ENCODE measurements around the gene SERPINI2.

DNA sequence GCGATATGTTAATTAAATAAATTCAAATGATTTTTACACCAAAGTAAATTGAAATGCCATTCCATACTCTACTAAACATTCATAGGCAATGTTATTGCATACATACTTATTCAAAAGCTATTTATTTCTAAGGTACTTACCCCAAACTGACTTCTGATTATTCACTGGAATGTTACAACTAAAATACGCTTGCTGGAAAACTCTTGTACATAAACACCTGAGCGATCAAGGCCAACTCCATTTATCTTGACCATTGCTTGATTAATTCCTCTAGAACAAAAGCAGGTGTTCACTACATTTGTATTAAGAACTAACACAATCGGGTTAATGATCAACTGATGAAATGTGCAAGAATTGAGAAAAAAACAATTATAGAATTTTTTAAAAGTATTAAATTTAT lies at the start of gene SERPINI2:
- TF ChIP-seq POLR2AphosphoS5 (IDR thresholded peaks at IDR 0.05; ENCODE audit: low read depth) (no peak), GABPA (IDR thresholded peaks at IDR 0.05; ENCODE audit: low read depth) (no peak), SPI1 (IDR thresholded peaks at IDR 0.05; ENCODE audit: borderline replicate concordance, low read depth) (no peak)
- TF ChIP-seq, protein P1, sequence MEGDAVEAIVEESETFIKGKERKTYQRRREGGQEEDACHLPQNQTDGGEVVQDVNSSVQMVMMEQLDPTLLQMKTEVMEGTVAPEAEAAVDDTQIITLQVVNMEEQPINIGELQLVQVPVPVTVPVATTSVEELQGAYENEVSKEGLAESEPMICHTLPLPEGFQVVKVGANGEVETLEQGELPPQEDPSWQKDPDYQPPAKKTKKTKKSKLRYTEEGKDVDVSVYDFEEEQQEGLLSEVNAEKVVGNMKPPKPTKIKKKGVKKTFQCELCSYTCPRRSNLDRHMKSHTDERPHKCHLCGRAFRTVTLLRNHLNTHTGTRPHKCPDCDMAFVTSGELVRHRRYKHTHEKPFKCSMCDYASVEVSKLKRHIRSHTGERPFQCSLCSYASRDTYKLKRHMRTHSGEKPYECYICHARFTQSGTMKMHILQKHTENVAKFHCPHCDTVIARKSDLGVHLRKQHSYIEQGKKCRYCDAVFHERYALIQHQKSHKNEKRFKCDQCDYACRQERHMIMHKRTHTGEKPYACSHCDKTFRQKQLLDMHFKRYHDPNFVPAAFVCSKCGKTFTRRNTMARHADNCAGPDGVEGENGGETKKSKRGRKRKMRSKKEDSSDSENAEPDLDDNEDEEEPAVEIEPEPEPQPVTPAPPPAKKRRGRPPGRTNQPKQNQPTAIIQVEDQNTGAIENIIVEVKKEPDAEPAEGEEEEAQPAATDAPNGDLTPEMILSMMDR (IDR thresholded peaks at IDR 0.05; ENCODE audit: insufficient read depth, low read length), result no peak
- TF ChIP-seq, protein P2, sequence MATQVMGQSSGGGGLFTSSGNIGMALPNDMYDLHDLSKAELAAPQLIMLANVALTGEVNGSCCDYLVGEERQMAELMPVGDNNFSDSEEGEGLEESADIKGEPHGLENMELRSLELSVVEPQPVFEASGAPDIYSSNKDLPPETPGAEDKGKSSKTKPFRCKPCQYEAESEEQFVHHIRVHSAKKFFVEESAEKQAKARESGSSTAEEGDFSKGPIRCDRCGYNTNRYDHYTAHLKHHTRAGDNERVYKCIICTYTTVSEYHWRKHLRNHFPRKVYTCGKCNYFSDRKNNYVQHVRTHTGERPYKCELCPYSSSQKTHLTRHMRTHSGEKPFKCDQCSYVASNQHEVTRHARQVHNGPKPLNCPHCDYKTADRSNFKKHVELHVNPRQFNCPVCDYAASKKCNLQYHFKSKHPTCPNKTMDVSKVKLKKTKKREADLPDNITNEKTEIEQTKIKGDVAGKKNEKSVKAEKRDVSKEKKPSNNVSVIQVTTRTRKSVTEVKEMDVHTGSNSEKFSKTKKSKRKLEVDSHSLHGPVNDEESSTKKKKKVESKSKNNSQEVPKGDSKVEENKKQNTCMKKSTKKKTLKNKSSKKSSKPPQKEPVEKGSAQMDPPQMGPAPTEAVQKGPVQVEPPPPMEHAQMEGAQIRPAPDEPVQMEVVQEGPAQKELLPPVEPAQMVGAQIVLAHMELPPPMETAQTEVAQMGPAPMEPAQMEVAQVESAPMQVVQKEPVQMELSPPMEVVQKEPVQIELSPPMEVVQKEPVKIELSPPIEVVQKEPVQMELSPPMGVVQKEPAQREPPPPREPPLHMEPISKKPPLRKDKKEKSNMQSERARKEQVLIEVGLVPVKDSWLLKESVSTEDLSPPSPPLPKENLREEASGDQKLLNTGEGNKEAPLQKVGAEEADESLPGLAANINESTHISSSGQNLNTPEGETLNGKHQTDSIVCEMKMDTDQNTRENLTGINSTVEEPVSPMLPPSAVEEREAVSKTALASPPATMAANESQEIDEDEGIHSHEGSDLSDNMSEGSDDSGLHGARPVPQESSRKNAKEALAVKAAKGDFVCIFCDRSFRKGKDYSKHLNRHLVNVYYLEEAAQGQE (IDR thresholded peaks at IDR 0.05; ENCODE audit: insufficient replicate concordance, low read depth), result no peak

Measured in HL-60 (cell line).